Measurements from ENCODE around the gene COL4A2.

Gene COL4A2

GRCh38 chr13:110455941-110456340 lies 148.9 kb downstream of the COL4A2 start:
- Histone ChIP-seq H3K27ac (peak overlapping the region in 1 of 2 donors; percentile 70), H3K4me3 (no peak overlapping the region)
- TF ChIP-seq CTCF (IDR thresholded peaks at IDR 0.05), result peak; percentile 65
- no peak for DNase-seq (ENCODE audit: low spot score)

- no peak for TF ChIP-seq CTCF (IDR thresholded peaks at IDR 0.05)
- Histone ChIP-seq H3K4me3 (no peak overlapping the region), H3K27ac (no peak overlapping the region)
- DNase-seq (ENCODE audit: low spot score), result no peak
These were observed 149.5 kb downstream of the COL4A2 start for GRCh38 chr13:110456550-110456949.

- Histone ChIP-seq H3K27ac (peak overlapping the region in 1 of 2 donors; percentile 40), H3K4me3 (no peak overlapping the region)
- TF ChIP-seq CTCF (IDR thresholded peaks at IDR 0.05), result no peak
- DNase-seq (ENCODE audit: low spot score), result no peak
These were observed 150.3 kb downstream of the COL4A2 start for GRCh38 chr13:110457361-110457760.

- DNase-seq (ENCODE audit: low spot score), result no peak
- TF ChIP-seq CTCF (IDR thresholded peaks at IDR 0.05), result no peak
- Histone ChIP-seq H3K4me3 (no peak overlapping the region), H3K27ac (peak overlapping the region; percentile 12 to 40)
These were observed 150.9 kb downstream of the COL4A2 start for GRCh38 chr13:110458017-110458416.

GRCh38 chr13:110458594-110459365 lies 151.7 kb downstream of the COL4A2 start:
- DNase-seq (ENCODE audit: low spot score), result no peak
- Histone ChIP-seq H3K4me3 (no peak overlapping the region), H3K27ac (peak overlapping the region; percentile 12 to 40)

GRCh38 chr13:110462091-110462490 lies 155.0 kb downstream of the COL4A2 start:
- no peak overlapping the region for H3K4me3 ChIP-seq
- DNase-seq (ENCODE audit: low spot score), result no peak
- no peak for TF ChIP-seq CTCF (IDR thresholded peaks at IDR 0.05)
- H3K27ac ChIP-seq, result no peak overlapping the region

More at GRCh38 chr13:110458594-110459365, 151.7 kb downstream of the COL4A2 start:
- TF ChIP-seq CTCF (IDR thresholded peaks at IDR 0.05), result no peak

GRCh38 chr13:110463156-110463555 lies 156.1 kb downstream of the COL4A2 start:
- no peak for TF ChIP-seq CTCF (IDR thresholded peaks at IDR 0.05)
- no peak for DNase-seq (ENCODE audit: low spot score)
- Histone ChIP-seq H3K27ac (no peak overlapping the region), H3K4me3 (no peak overlapping the region)

All from coronary artery (tissue), 2 donors.